SKM-1 (cell line): ENCODE measurements around the gene RBM23.

Source experiments
- DNase-seq: peaks from one replicate; lab custom pipeline; 2025; ENCODE audit not compliant: unreplicated experiment; lab: John Stamatoyannopoulos, UW

The RBM23 gene

DNA sequence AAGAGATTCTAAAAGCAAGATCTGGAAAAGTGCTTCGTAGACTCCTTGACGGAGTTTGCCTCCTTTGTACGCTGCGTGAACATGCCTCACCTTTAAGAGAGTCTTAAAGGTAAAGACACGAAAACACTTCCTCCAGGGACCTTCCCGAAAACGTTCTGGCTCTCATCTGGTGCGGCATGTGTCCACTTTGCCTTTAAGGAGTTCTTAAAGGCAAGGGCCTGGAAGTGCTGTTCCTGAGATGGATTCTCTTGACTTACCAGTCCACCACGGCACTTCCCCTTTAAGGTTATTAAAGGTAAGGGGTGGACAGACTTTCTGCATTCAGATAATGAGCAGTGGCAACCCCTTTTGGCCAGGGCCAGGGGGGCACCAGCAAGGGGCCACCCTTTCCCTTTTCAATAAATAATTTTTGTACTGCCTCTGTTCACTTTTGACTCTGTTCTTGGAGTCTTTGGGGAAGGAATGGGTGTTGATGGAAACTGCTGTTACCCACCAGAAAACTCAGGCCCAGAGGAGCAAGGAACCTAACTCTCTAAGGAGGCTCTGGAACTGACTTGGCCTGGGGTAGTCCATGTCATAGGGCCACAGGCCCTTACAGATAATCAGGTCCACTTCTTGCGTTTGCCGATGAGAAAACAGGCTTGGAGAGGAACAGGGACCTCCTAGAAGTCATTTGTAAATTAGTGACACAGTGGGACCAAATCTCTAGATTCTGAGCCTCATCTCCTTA, 31.5 kb downstream of the RBM23 start:
- no peak for DNase-seq

GRCh38 chr14:22886500-22887259, 32.3 kb downstream of the RBM23 start:
- no peak for DNase-seq

DNA sequence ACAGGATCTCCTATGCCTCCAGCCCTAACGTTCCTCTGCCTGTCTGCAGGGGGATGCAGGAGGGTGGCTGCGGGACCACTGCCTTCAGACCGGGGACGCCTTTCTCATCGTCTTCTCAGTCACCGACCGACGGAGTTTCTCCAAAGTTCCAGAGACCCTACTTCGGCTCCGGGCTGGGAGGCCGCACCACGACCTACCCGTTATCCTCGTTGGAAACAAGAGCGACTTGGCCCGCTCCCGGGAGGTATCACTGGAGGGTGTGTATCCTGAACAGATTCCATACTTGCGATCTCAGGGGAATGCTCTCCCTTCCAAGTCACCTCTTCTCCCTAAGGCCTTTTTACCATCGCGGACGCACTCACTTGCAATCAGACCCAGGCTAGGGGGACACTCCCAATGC, 33.0 kb downstream of the RBM23 start:
- no peak for DNase-seq

DNA sequence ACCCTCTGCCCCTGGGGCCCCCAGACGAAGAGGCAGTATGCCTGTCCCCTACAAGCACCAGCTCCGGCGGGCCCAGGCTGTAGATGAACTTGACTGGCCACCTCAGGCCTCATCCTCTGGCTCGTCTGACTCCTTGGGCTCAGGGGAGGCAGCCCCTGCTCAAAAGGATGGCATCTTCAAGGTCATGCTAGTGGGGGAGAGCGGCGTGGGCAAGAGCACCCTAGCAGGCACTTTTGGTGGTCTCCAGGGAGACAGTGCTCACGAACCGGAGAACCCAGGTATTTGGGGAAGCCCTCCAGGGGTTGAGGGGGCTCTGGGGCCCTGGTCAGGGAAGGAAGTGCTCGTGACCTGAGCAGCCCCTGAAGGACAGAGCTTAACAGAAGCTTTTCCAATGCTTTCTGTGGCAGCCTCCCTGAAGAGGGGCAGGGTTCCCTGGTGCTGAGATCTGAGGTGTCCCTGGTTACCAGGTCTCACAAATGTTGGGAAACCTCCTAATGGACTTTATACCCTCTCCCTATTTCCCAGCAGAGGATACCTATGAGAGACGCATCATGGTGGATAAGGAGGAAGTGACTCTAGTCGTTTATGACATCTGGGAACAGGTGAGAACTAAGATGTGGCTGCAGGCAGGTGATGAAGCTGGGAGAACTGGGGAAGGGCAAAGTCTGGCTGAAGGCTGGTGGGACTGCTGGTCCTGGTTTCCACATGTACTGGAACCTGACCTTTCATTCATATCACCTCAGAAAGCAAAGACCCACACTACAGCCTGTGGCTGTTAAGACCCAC, 34.0 kb downstream of the RBM23 start:
- DNase-seq: no peak

DNA sequence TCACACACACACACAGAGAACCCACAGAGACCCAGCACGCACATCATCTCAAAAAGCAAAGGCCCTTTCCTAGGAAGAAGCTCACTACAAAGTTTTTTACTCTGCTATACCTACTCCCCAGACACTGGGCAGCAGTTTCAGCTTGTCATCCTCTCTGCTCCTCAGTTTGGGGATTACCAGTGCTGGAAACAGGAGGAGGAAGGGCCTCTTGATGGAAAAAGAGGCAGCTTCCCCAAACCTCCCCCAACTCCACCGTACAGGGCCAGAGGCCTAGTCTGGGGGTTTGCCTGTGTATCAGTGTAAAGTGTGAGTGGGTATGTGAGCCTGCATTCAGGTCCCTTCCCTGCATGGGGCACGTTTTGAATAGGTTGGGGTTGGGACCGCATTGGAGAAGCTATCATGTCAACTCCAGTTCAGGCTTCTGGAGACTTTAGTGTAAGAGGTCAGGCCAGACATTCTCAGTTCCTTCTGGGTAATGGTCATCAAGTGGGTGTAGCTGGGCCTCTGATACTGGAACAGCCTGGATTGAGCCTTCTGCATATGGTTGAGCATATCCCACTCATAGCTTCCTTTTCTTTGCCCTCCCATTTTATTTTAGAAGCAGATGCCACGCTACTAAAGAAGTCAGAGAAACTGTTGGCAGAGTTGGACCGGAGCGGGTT, 34.7 kb downstream of the RBM23 start:
- no peak for DNase-seq

- DNase-seq: no peak
Measured at GRCh38 chr14:22883173-22883976, 35.6 kb downstream of the RBM23 start, which contains the start of gene REM2. Gene REM2, plus strand, starts transcription at chr14:22883222. Its CDS starts 66 bp downstream, at chr14:22883288.

- DNase-seq: no peak
Measured at GRCh38 chr14:22882529-22883172, 36.3 kb downstream of the RBM23 start.

GRCh38 chr14:22882064-22882463, 36.9 kb downstream of the RBM23 start:
- DNase-seq: no peak

DNA sequence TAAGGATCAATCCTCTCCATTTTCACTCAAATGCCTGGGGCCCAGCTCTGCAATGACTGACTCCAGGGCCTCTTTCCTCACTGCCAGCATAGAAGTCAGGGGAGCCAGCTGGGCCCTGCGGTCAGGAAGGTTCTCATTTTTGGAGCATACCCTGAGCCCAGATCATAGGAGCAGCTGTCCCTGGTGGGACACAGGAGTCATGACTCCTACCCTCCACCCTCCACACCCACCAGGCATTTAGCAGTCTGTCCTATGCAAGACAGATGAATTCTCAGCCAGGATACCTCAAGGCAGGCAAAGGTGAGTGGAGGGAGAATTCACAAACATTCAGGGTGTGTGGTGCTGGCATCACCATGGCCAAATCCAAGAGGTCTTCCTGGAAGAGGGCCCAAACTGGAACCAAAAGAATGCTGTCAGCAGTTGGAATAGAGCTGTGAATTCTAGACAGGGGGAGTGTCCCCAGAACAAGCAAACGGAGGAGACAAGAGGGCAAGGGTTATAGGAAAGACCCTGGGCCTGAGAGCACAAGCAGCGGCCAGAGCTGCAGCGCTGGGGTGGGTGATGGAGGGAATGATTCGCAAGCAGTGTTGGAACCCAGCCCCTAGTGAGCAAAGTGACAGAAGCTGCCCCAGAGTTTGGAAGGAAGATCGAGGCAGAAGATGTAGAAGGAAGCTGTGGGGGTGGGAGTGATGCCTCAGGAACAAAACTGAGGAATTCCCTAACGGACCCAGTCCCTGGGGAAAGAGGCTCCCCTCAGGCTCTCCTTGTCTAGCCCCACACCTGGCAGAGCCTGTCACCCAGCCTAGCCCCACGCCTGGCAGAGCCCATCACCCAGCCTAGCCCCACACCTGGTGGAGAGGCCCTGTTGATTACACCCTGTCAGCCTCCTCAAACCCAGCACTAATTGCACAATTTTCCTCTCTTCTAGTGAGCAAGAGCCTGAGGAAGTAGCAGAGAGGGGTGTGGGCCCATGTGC, 40.4 kb downstream of the RBM23 start:
- no peak for DNase-seq

GRCh38 chr14:22877000-22877501, 41.9 kb downstream of the RBM23 start:
- DNase-seq: no peak

DNA sequence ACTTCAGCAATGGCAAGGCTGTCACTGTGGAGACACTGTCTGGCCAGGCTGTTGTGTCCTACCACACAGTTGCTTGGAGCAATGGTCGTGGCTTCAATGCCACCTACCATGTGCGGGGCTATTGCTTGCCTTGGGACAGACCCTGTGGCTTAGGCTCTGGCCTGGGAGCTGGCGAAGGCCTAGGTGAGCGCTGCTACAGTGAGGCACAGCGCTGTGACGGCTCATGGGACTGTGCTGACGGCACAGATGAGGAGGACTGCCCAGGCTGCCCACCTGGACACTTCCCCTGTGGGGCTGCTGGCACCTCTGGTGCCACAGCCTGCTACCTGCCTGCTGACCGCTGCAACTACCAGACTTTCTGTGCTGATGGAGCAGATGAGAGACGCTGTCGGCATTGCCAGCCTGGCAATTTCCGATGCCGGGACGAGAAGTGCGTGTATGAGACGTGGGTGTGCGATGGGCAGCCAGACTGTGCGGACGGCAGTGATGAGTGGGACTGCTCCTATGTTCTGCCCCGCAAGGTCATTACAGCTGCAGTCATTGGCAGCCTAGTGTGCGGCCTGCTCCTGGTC, 43.1 kb downstream of the RBM23 start:
- no peak for DNase-seq

DNA sequence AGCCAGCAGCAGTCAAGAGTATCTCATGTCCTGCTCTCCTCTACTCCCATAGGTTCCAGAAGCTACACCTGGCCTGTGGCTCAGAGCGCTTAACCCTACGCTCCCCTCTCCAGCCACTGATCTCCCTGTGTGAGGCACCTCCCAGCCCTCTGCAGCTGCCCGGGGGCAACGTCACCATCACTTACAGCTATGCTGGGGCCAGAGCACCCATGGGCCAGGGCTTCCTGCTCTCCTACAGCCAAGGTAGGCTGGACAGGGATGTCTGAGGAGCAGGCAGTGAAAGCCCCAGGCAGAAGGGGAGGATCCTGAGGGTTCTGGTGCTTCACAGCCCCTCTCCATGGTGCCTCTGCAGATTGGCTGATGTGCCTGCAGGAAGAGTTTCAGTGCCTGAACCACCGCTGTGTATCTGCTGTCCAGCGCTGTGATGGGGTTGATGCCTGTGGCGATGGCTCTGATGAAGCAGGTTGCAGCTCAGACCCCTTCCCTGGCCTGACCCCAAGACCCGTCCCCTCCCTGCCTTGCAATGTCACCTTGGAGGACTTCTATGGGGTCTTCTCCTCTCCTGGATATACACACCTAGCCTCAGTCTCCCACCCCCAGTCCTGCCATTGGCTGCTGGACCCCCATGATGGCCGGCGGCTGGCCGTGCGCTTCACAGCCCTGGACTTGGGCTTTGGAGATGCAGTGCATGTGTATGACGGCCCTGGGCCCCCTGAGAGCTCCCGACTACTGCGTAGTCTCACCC, 43.8 kb downstream of the RBM23 start:
- DNase-seq: no peak

DNA sequence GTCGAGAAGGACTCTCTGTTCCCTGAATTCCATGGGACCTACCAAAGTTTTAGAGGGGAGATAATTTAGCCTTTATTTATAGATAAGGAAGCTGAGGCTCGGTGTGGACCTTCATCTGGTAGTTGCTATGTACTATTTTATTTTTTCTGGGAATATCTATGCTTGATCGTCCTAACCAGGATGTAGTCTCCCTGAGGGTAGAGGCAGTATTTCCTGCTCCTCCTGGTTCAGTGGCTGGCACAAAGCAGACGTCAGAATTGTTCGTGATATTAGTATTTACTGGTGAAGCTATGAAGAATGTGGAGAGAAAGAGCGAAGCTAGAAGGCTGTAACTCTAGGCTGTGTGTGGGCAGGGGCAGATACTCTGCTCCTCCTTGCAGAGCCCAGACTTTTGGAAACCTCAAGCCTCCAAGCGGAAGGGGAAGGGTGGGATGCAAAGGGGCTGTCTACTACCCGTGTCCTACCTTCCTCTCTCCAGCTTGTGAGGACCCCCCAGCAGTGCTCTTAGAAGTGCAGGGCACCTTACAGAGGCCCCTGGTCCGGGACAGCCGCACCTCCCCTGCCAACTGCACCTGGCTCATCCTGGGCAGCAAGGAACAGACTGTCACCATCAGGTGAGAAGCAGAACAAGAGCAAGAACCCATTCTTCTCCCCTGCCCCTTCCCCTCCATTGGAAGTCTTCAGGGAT, 46.0 kb downstream of the RBM23 start:
- DNase-seq: no peak

DNA sequence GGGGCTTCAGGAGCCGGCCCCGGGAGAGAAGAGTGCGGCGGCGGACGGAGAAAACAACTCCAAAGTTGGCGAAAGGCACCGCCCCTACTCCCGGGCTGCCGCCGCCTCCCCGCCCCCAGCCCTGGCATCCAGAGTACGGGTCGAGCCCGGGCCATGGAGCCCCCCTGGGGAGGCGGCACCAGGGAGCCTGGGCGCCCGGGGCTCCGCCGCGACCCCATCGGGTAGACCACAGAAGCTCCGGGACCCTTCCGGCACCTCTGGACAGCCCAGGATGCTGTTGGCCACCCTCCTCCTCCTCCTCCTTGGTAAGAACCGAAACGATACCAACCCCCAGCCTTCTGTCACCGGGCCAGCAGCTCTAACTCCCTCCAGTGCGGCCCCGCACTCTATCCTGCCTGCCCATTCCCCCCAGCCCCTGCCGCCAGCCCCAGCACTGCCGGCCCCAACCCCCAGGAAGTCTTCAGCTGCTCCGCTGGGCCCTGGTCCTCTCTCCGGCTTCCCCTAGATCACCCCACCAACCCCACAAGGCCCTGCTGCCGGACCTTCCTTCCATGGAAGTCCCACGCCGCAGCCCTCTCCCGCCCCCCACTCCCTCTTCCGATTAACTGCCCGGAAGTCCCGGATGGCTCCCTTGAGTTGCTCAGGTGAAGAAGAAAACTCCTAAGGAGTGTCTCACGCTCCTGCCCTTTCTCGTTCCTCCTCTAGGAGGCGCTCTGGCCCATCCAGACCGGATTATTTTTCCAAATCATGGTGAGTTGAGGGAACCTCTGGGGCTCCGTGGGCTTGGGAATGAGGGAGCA, 46.7 kb downstream of the RBM23 start:
- DNase-seq: no peak

DNA sequence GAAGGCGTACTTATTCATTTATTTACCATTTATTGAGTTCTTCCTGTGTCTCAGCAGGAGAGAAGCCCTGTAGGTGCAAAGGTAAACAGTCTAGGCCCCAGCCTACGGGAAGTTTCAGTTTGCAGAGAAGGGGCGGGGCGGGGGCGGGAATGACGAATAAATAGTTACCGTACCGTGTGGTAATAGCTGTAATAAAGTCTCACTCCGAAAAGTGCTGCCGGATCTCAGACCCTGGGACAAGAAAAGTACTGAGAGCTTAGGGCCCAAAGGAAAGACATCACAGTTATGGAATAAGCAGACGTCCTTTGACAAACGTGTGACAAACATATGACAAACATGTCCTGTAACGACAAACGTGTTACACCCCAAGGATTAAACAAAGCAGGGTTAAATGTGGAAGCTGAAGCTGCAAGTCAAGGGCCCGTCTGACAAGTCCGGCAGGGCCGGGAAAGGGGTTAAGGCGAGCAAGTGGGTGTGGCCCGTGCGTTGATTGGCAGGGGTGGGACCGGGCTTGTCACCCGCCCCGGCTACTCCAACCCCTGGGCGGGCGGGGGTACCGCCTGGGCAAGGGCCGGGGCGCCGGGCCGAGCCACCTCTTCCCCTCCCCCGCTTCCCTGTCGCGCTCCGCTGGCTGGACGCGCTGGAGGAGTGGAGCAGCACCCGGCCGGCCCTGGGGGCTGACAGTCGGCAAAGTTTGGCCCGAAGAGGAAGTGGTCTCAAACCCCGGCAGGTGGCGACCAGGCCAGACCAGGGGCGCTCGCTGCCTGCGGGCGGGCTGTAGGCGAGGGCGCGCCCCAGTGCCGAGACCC, 47.5 kb downstream of the RBM23 start, which contains the start of gene LRP10:
Gene LRP10 (plus strand): TSS at position 517 of the 809 bp plus-strand sequence. CDS start 564 bp downstream, outside the sequence.
- peak; percentile 54 for DNase-seq
